ENCODE measurements around the gene ACCS.

GRCh38 chr11:44072757-44073658 lies 6.9 kb downstream of the ACCS start:
- no peak for TF ChIP-seq CTCF (IDR thresholded peaks at IDR 0.05)
- TF ChIP-seq POLR2A (IDR thresholded peaks at IDR 0.05), result no peak

Data from testis (tissue), 2 donors.